BLaER1 (cell line): ENCODE measurements around the gene ABCA5.

Source experiments
- H3K27ac ChIP-seq: shearing (Covaris generic); formaldehyde crosslinking; 2 replicates; pipeline ENCODE4 v1.8.1; 2022
- H3K27me3 ChIP-seq: shearing (Covaris generic); formaldehyde crosslinking; 2 replicates; pipeline ENCODE4 v1.8.1; 2022
- H3K36me3 ChIP-seq: shearing (Covaris generic); formaldehyde crosslinking; 2 replicates; pipeline ENCODE4 v1.8.1; 2022
- H3K4me1 ChIP-seq: shearing (Covaris generic); formaldehyde crosslinking; 2 replicates; pipeline ENCODE4 v1.8.1; 2022
- H3K4me2 ChIP-seq: shearing (Covaris generic); formaldehyde crosslinking; 2 replicates; pipeline ENCODE4 v1.8.1; 2022
- H3K4me3 ChIP-seq: shearing (Covaris generic); formaldehyde crosslinking; 2 replicates; pipeline ENCODE4 v1.8.1; 2022
- H3K9ac ChIP-seq: shearing (Covaris generic); formaldehyde crosslinking; 2 replicates; pipeline ENCODE4 v1.8.1; 2022
- H3K9me3 ChIP-seq: shearing (Covaris generic); formaldehyde crosslinking; 2 replicates; pipeline ENCODE4 v1.8.1; 2022
- H4K20me1 ChIP-seq: shearing (Covaris generic); formaldehyde crosslinking; 2 replicates; pipeline ENCODE4 v1.8.1; 2022
- Cebpa-rat ChIP-seq: shearing (Covaris generic); IDR thresholded peaks from 2 replicates; pipeline ENCODE4 v1.8.1; 2022

Gene ABCA5

GRCh38 chr17:69327060-69327831, at the start of gene ABCA5:
ABCA5 (minus strand) TSS chr17:69327133; CDS start chr17:69314415, 12,718 bp downstream.
- no peak for TF ChIP-seq Cebpa-rat
- H3K4me1 ChIP-seq = peaks cover 18% of the 10 kb centered on the region
- H3K4me3 ChIP-seq = peak within 1 kb of the TSS; percentile 94
- H3K9me3 ChIP-seq = no peaks in the 10 kb centered on the region
- no peaks in the 10 kb centered on the region for H3K36me3 ChIP-seq
- peak within 1 kb of the TSS; percentile 80 for H3K27ac ChIP-seq
- H4K20me1 ChIP-seq = no peaks in the 10 kb centered on the region
- peak within 1 kb of the TSS; percentile 83 for H3K9ac ChIP-seq
- peaks cover 13% of the 10 kb centered on the region for H3K27me3 ChIP-seq
- peak within 1 kb of the TSS; percentile 97 for H3K4me2 ChIP-seq

GRCh38 chr17:69375229-69375628, 48.3 kb upstream of the ABCA5 start:
- Histone ChIP-seq H4K20me1 (no peaks in the 10 kb centered on the region), H3K27me3 (no peaks in the 10 kb centered on the region), H3K4me1 (peaks cover 20% of the 10 kb centered on the region), H3K9ac (no peak overlapping the region), H3K9me3 (peaks cover 4% of the 10 kb centered on the region; the same call in 1 of the 2 replicates), H3K4me3 (peak overlapping the region; percentile 3; the same call in 1 of the 2 replicates), H3K36me3 (no peaks in the 10 kb centered on the region), H3K27ac (peak overlapping the region; percentile 53; the same call in 1 of the 2 replicates), H3K4me2 (peak overlapping the region; percentile 67)
- TF ChIP-seq Cebpa-rat = peak; percentile 28; the same call in 1 of the 2 replicates

- H4K20me1 ChIP-seq = no peaks in the 10 kb centered on the region
- no peaks in the 10 kb centered on the region for H3K27me3 ChIP-seq
- H3K9me3 ChIP-seq = no peaks in the 10 kb centered on the region
- H3K9ac ChIP-seq = no peak overlapping the region
- no peaks in the 10 kb centered on the region for H3K36me3 ChIP-seq
- no peak for TF ChIP-seq Cebpa-rat
- no peak overlapping the region for H3K27ac ChIP-seq
- no peak overlapping the region for H3K4me2 ChIP-seq
- H3K4me1 ChIP-seq = peaks cover 20% of the 10 kb centered on the region
- H3K4me3 ChIP-seq = no peak overlapping the region
Measured at GRCh38 chr17:69373069-69373468, 46.1 kb upstream of the ABCA5 start.

GRCh38 chr17:69367298-69367697, 40.4 kb upstream of the ABCA5 start:
- Histone ChIP-seq H3K27ac (no peak overlapping the region), H4K20me1 (no peaks in the 10 kb centered on the region), H3K4me1 (no peaks in the 10 kb centered on the region; the same call in 1 of the 2 replicates), H3K36me3 (no peaks in the 10 kb centered on the region), H3K9ac (no peak overlapping the region), H3K9me3 (no peaks in the 10 kb centered on the region), H3K4me2 (0 out of 2 replicates have a peak overlapping the region, but pooled peaks have one; percentile 10), H3K4me3 (no peak overlapping the region), H3K27me3 (no peaks in the 10 kb centered on the region)
- TF ChIP-seq Cebpa-rat = no peak

GRCh38 chr17:69363488-69364210, 36.7 kb upstream of the ABCA5 start:
- Histone ChIP-seq H4K20me1 (no peaks in the 10 kb centered on the region), H3K36me3 (no peaks in the 10 kb centered on the region), H3K4me2 (no peak overlapping the region), H3K4me1 (peaks cover 5% of the 10 kb centered on the region), H3K27ac (no peak overlapping the region), H3K27me3 (no peaks in the 10 kb centered on the region), H3K4me3 (no peak overlapping the region), H3K9me3 (no peaks in the 10 kb centered on the region), H3K9ac (no peak overlapping the region)
- TF ChIP-seq Cebpa-rat = no peak

- no peak for TF ChIP-seq Cebpa-rat
- Histone ChIP-seq H3K4me3 (no peak overlapping the region), H4K20me1 (no peaks in the 10 kb centered on the region), H3K9me3 (no peaks in the 10 kb centered on the region), H3K36me3 (no peaks in the 10 kb centered on the region), H3K27me3 (no peaks in the 10 kb centered on the region), H3K4me1 (peaks cover 6% of the 10 kb centered on the region), H3K9ac (no peak overlapping the region), H3K4me2 (no peak overlapping the region), H3K27ac (no peak overlapping the region)
Measured at GRCh38 chr17:69361156-69361555, 34.2 kb upstream of the ABCA5 start.

GRCh38 chr17:69358688-69359596, 32.0 kb upstream of the ABCA5 start:
- Histone ChIP-seq H3K9ac (no peak overlapping the region), H3K4me1 (peaks cover 6% of the 10 kb centered on the region), H3K9me3 (no peaks in the 10 kb centered on the region), H3K4me2 (no peak overlapping the region), H3K36me3 (no peaks in the 10 kb centered on the region), H3K4me3 (no peak overlapping the region), H3K27ac (no peak overlapping the region), H3K27me3 (no peaks in the 10 kb centered on the region), H4K20me1 (no peaks in the 10 kb centered on the region)
- TF ChIP-seq Cebpa-rat = no peak

GRCh38 chr17:69357701-69358100, 30.8 kb upstream of the ABCA5 start:
- no peak for TF ChIP-seq Cebpa-rat
- no peak overlapping the region for H3K4me2 ChIP-seq
- H4K20me1 ChIP-seq = no peaks in the 10 kb centered on the region
- no peak overlapping the region for H3K9ac ChIP-seq
- H3K36me3 ChIP-seq = no peaks in the 10 kb centered on the region
- no peaks in the 10 kb centered on the region for H3K27me3 ChIP-seq
- peaks cover 6% of the 10 kb centered on the region for H3K4me1 ChIP-seq
- no peaks in the 10 kb centered on the region for H3K9me3 ChIP-seq
- H3K27ac ChIP-seq = no peak overlapping the region
- no peak overlapping the region for H3K4me3 ChIP-seq

GRCh38 chr17:69356625-69357024, 29.7 kb upstream of the ABCA5 start:
- no peak overlapping the region for H3K4me2 ChIP-seq
- no peaks in the 10 kb centered on the region for H3K9me3 ChIP-seq
- no peaks in the 10 kb centered on the region for H4K20me1 ChIP-seq
- no peaks in the 10 kb centered on the region for H3K36me3 ChIP-seq
- peaks cover 6% of the 10 kb centered on the region for H3K4me1 ChIP-seq
- H3K27ac ChIP-seq = no peak overlapping the region
- no peak overlapping the region for H3K4me3 ChIP-seq
- no peaks in the 10 kb centered on the region for H3K27me3 ChIP-seq
- TF ChIP-seq Cebpa-rat = no peak
- H3K9ac ChIP-seq = no peak overlapping the region
